GM11168 (cell line): Measurements from ENCODE around the gene RRP1B.
"Not testable (repeated sequence)": the region's sequence is repeated elsewhere in the genome, so short reads cannot be mapped to it uniquely, and the experiment has no call there.

ENCODE experiments used
- in situ Hi-C: fragments of 300-500 bp; cut with MboI; formaldehyde crosslinking; loops from one replicate; pipeline ENCODE4 v1.12.0; 2022; ENCODE audit warnings: low sequenced_read_pairs; ENCODE audit not compliant: unreplicated experiment

Gene RRP1B

GRCh38 chr21:43665879-43666278 lies 6.5 kb downstream of the RRP1B start:
- in situ Hi-C loops: no loop called here

DNA sequence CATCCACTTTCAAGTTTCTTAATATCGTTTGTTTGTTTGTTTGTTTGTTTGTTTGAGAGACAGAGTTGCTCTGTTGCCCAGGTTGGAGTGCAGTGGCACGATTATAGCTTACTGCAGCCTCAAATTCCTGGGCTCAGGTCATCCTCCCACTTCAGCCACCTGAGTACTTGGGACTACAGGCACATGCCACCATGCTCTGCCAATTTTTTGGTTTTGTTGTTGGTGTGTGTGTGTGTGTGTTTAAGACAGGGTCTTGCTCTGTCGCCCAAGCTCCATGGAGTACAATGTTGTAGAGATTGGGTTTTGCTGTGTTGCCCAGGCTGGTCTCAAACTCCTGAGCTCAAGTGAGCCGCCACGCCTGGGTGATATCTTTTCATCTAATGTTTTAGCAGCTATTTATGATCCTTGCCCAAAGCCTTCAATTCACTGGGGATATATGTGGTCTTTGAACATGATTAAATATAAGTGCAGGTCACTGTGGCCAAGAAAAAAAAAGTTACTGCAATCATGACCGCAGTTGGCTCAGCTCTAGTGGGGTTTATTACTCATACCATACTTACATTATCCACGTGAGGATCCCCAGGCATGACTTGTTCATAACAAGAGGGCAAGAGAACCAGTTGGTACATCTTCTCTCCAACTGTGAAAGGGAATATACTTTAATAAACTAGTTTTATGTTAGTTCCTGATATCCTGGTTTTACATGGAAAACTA lies 8.0 kb downstream of the RRP1B start:
- in situ Hi-C loops: no loop called here

DNA sequence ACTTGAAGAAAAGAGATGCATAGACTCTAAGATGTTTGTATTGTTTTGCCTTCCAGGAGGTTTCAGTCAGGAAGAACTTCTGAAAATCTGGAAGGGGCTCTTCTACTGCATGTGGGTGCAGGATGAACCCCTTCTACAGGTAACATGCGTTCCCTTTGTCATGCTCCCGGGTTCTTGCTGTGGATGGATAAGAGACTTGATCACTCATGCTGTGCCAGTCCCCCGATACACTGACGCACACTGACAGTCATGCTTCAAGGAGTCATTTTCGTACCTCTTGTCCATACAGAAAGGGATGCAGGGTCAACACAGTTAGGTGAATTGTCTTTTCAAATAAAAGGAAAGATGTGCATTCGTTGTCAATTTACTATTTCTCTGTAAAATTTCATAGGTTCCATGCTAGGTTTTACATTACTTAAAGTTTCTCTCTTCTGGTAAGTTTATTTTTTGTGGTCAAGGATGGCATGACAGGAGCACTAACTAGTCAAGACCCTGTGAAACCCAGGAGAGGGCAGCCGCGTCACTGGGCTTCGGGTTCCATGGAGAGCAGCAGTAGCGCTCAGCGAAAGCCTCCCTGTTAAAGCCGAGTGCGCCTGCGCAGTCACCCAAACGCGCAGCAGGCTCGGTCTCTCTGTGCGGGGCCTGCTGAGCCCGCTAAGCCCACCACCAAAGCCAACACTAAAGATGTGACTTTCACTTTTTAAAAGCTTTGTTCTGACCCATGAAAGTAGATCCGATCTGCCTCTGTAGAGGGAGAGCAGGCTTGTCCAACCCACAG lies 10.7 kb downstream of the RRP1B start:
- in situ Hi-C loops: no loop called here

DNA sequence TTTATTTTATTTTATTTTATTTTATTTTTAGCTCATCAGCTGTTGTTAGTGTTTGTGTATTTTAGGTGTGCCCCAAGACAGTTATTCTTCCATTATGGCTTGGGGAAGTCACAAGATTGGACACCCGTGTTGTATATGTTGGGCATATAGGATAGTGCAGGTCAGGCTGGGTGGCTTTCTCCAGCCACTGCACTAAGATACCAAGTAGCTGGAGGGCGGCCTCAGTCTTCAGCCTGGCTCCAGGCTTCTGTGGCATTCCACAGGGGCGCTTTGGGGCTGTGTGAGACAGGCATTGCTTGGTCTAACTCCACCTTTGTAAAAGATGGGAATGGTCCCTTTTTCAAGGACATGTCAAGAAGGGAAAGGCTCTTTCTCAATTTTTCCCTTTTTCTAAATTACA lies 16.5 kb downstream of the RRP1B start:
- in situ Hi-C loops: no loop called here

DNA sequence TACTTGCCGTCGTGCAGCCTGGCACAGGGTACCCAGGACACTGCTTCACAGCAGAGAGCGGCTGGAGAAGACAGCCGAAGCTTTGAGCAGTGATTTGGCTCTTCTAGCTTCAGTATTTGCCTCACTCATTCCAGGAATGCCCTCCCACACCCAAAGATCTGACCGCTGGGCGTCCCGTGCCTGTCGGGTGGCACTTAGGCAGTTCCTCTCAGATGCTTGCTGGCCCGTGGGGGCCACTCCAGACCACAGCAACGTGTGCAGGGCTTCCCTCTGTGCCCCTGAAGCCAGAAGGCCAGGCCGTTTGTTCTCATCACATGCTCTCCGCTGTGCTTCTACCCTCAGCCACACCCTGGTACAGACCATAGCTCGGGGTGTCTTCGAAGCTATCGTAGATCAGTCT lies 17.0 kb downstream of the RRP1B start:
- in situ Hi-C loops: no loop called here

GRCh38 chr21:43679951-43680350 lies 20.6 kb downstream of the RRP1B start:
- in situ Hi-C loops: no loop called here

DNA sequence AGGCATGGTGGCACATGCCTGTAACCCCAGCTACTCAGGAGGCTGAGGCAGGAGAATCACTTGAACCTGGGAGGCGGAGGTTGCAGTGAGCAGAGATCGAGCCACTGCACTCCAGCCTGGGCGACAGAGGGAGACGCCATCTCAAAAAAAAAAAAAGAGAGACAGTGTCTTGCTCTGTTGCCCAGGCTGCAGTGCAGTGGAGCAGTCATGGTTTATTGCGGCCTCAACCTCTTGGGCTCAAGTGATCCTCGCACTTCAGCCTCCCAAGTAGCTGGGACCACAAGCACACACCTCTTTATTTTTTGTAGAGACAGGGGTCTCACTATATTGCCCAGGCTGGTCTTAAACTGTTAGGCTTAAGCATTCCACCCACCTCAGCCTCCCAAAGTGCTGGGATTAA lies 21.1 kb downstream of the RRP1B start:
- in situ Hi-C loops: not testable (repeated sequence)

DNA sequence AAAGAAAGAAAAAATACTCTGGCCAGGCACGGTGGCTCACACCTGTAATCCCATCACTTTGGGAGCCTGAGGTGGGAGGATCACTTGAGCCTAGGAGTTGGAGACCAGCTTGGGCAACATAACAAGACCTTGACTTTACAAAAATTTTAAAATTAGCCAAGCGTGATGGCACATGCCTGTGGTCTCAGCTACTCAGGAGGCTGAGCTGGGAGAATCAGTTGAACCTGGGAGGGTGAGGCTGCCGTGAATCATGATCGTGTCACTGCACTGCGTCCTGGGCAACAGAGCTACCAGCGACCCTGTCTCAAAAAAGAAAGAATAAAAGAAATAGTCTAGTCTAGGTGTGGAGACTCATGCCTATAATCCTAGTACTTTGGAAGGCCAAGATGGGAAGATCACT lies 22.3 kb downstream of the RRP1B start:
- in situ Hi-C loops: no loop called here

- in situ Hi-C loops: no loop called here
Observed at GRCh38 chr21:43684424-43684823, 25.1 kb downstream of the RRP1B start.

DNA sequence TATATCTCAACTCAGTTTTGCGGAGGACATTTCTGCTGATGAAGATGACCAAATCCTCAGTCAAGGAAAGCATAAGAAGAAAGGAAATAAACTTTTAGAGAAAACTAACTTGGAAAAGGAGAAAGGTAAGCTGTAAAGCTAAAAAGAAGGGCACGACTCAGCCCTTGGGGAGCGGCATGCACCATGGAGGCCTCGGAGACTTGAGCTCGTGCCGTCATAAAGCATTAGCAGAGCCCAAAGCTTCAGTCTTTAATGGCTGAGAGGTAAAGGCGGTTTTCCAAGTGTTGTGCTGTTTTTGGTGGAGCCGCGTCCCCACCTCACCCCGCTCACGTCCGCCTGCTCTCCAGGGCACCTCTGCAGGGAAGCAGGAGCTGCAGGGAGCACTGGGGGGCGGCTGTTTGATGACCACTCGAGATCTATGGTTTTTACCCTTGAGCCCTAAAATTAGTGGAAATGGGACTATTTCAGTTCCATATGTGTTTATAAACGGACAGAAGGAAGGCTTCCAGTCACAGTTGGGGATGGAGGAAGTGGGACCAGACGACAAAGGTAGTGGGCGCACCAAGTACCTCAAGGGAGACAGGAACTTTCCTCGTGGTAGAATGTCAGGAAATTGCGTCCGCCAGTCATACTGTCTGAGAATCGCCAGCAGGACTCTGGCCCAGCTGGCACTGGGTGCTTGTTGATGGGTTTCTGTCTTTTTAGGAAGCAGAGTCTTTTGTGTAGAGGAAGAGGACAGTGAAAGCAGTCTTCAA lies 27.6 kb downstream of the RRP1B start:
- in situ Hi-C loops: no loop called here

DNA sequence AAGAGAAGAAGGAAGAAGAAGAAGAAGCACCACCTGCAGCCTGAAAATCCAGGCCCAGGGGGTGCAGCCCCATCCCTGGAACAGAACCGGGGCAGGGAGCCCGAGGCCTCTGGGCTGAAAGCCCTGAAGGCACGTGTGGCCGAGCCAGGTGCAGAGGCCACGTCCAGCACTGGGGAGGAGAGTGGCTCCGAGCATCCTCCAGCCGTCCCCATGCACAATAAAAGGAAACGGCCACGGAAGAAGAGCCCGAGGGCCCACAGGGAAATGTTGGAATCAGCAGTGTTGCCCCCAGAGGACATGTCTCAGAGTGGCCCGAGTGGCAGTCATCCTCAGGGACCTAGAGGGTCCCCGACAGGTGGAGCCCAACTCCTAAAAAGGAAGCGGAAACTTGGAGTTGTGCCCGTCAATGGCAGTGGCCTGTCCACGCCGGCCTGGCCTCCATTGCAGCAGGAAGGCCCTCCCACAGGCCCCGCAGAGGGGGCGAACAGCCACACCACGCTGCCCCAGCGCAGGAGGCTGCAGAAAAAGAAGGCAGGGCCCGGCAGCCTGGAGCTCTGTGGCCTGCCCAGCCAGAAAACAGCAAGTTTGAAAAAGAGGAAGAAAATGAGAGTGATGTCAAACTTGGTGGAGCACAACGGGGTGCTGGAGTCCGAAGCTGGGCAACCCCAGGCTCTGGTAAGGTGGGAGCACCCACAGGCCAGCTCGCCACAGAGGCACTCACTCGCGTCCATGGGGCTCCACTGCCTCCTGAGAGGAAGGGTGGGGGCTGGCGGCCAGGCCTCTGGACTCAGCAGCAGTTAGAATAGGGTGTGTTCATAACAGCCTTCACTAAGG lies 28.4 kb downstream of the RRP1B start:
- in situ Hi-C loops: no loop called here

GRCh38 chr21:43688906-43689305 lies 29.5 kb downstream of the RRP1B start:
- in situ Hi-C loops: no loop called here

DNA sequence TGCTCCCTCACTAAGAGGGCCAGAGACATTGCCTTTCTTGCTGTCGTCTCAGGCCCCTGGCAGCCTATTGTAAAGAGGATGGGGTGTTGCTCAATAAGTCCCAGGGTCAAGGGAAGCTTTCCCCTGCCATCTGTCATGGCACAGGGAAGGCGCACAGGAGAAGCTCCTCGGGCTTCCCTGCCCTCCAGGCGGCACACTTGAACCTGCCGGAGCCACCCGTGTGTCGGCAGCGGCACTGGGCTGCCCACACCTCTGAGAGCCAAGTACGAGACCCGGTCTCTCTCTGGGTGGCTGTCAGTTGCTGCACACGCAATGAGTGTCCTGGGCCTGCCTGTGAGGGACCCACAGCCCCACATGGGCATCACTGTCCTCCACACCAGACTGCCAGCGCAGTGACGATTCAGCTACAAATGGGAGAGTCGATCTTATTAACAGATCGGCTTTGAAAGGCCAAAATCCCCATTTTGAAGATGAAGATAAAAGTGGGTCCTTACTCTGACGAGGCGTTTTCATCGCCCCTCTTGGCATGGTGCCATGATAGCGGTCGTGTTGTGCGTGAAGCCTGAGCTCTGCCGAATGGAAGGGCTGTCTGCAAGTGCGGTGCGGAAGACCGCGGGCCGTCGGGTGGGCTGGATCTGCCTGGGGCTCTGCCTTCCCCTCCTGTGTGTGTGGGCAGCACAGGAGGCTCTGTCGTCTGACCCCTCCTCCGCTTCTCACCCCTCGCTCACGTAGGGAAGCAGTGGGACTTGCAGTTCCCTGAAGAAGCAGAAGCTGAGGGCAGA lies 30.4 kb downstream of the RRP1B start:
- in situ Hi-C loops: no loop called here

- in situ Hi-C loops: no loop called here
Observed at GRCh38 chr21:43690346-43690745, 31.0 kb downstream of the RRP1B start.

- in situ Hi-C loops: no loop called here
Observed at GRCh38 chr21:43691086-43691795, 31.9 kb downstream of the RRP1B start.

DNA sequence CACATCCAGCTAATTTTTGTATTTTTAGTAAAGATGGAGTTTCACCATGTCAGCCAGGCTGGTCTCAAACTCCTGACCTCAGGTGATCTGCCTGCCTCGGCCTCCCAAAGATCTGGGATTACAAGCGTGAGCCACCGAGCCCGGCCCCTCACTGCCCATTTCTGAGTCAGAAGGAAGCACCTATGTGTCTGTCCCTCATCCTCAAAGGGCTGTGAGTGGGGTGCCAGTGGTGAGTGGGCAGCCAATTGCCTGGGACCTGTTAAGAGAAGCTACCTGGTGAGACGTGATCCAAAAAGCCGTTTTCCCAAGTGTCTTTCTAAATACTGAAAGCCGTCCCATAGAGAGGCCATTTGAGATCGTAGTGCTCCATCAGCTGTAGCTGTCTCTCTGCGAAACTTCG lies 32.4 kb downstream of the RRP1B start:
- in situ Hi-C loops: no loop called here

DNA sequence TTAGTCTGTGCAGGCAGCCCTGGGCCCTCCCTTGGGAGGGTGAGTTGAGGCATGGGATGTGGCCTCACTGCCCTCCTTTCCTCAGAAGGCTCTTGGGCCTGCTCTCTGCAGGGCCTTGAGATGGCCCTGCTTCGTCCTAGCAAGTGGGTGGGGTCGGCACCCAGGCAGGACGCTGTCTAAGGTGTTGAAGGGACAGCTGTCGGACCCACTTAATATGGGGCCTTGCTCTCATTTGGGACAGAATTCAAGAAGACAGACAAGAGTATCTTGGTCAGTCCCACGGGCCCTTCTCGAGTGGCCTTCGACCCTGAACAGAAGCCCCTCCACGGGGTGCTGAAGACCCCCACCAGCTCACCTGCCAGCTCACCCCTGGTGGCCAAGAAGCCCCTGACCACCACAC lies 33.6 kb downstream of the RRP1B start:
- in situ Hi-C loops: no loop called here

GRCh38 chr21:43693981-43694380 lies 34.6 kb downstream of the RRP1B start:
- in situ Hi-C loops: no loop called here
